ENCODE data around the gene MPZL1.

DNA sequence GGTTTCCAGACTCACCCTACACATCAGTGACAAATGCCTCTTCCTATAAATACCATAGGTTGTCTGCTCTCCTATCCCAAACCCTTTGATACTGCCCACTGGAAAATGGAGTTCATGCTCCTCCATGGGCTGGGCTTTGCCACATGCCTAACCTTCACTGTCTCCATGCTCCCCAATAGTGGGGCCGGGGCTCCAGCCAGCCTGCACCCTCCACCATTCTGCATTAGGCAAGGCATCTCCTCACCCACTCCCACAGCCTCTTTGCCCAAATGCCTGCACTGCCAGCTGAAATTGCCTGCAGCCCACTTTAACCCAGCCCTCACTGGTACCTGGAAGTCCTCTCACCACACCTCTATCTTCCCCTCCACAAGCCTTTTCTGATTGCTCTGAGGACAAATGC lies 18.2 kb upstream of the MPZL1 start:
- TF ChIP-seq, protein P1, sequence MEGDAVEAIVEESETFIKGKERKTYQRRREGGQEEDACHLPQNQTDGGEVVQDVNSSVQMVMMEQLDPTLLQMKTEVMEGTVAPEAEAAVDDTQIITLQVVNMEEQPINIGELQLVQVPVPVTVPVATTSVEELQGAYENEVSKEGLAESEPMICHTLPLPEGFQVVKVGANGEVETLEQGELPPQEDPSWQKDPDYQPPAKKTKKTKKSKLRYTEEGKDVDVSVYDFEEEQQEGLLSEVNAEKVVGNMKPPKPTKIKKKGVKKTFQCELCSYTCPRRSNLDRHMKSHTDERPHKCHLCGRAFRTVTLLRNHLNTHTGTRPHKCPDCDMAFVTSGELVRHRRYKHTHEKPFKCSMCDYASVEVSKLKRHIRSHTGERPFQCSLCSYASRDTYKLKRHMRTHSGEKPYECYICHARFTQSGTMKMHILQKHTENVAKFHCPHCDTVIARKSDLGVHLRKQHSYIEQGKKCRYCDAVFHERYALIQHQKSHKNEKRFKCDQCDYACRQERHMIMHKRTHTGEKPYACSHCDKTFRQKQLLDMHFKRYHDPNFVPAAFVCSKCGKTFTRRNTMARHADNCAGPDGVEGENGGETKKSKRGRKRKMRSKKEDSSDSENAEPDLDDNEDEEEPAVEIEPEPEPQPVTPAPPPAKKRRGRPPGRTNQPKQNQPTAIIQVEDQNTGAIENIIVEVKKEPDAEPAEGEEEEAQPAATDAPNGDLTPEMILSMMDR (IDR thresholded peaks at IDR 0.05): no peak
- TF ChIP-seq POLR2A (IDR thresholded peaks at IDR 0.05): no peak

Measured in ovary (tissue), 3 donors.